AG09309 (cell line): ENCODE results near the gene KLHL29.

Source experiments
- DNase-seq: peaks from one replicate; pipeline ENCODE4 v3.0.0-alpha.2; 2010; ENCODE audit warnings: low read depth
- H3K4me3 ChIP-seq: 2 replicates; pipeline ENCODE4 v1.5.1; 2011; ENCODE audit warnings: mild to moderate bottlenecking, low read depth, low read length, moderate library complexity; ENCODE audit not compliant: control insufficient read depth
- TF ChIP-seq, protein P1 (sequence below): IDR thresholded peaks from 2 replicates; pipeline ENCODE4 v1.5.1; 2011; ENCODE audit warnings: mild to moderate bottlenecking, low read depth, low read length, inconsistent platforms; ENCODE audit not compliant: insufficient read depth, control insufficient read depth; ENCODE audit errors: missing control alignments

KLHL29 gene

DNA sequence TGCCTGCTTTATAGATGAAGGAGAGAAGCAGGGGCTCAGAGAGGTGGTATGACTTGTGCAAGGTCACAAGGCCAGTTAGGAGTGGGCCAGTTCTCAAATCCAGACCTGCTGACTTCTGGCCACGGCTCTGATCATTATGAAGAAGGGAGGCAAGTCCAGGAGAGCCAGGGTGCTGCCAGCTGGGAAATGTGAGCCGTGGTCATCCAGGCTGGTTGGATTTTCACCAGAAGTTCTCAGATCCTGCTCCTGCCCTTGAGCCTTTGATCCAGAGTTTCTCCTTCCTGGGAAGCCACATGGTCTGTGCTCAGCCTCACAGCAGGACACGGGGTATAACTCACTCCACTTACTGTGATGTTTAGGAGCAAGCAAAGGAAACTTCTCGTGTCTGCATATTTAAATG, 239.9 kb downstream of the KLHL29 start:
- no peak for DNase-seq
- TF ChIP-seq, protein P1, sequence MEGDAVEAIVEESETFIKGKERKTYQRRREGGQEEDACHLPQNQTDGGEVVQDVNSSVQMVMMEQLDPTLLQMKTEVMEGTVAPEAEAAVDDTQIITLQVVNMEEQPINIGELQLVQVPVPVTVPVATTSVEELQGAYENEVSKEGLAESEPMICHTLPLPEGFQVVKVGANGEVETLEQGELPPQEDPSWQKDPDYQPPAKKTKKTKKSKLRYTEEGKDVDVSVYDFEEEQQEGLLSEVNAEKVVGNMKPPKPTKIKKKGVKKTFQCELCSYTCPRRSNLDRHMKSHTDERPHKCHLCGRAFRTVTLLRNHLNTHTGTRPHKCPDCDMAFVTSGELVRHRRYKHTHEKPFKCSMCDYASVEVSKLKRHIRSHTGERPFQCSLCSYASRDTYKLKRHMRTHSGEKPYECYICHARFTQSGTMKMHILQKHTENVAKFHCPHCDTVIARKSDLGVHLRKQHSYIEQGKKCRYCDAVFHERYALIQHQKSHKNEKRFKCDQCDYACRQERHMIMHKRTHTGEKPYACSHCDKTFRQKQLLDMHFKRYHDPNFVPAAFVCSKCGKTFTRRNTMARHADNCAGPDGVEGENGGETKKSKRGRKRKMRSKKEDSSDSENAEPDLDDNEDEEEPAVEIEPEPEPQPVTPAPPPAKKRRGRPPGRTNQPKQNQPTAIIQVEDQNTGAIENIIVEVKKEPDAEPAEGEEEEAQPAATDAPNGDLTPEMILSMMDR = no peak
- H3K4me3 ChIP-seq = no peak overlapping the region

DNA sequence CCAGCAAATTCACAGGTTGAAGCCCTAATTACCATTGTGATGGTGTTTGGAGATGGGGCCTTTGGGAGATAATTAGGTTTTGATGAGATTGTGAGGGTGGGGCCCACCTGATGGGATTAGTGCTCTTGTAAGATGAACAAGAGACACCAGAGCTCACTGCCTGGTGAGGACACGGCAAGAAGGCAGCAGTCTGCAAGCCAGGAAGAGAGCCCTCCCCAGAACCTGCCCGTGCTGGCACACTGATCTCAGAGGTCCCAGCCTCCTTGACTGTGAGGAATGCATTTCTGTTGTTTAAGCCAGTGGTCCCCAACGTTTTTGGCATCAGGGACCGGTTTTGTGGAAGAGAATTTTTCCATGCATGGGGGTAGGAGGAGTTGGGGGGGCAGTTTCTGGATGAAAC, 240.7 kb downstream of the KLHL29 start:
- DNase-seq = no peak
- TF ChIP-seq, protein P1 = no peak

DNA sequence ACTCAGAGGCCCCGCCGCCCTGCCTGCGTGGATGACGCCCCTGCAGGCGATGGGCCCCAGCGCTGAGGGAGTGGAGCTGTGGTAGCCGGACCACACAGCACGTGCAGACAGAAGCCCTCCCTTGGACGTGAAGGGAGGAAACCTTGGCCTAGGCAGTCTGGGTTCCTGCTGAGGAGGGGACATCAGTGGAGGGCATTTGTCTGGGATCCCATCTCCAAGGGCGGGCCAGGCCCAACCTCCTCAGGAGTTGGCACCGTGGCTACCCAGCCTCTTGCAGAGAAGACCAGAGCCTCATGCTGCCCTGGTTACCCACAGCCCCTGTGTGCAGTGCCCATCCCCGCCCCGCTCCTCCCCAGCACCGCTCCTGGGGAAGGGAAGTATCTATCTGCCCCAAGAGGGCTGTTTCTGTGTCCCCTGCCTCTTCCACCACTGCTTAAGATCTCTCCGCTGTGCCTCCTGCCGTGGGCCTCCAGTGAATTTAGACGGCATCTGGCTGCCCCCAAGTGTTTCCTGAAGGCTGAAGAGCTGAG, 241.8 kb downstream of the KLHL29 start:
- TF ChIP-seq, protein P1 = no peak
- H3K4me3 ChIP-seq = no peak overlapping the region
- no peak for DNase-seq

More for the DNA sequence above, 240.7 kb downstream of the KLHL29 start:
- no peak overlapping the region for H3K4me3 ChIP-seq

DNA sequence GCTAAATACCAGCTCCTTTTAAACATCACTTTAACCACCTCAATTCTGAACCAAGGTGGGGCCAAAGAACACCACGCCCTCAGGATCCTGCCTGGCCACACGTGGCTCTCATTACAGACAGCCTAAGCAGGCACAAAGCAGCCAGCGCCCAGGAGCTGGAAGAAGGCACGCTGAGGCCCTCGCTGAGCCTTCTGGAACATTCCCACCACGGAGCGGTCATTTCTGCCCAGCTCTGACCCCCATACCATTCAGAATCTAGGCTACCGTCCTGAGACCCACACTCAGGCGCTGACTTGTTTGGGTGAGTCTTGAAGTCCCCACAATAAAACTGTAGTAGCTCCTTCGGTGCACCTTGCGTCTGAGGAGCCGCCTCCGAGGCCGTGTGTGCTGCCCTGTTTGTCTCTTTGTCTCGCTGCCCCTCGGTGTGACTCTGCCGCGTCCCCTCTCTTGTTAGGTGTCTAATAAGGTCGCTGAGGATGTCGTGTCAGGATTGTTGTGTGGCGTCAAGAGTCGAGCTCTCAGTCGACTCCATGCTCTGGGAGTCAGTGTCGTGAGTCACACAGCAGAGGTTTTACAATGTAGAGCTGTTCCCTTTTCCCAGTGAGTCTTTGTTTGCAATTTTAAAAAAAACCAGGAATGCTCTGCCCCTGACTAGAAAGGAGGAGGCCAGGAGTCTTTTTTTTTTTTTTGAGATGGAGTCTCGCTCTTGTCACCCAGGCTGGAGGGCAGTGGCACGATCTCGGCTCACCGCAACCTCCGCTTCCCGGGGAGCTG, 242.4 kb downstream of the KLHL29 start:
- DNase-seq = no peak
- no peak overlapping the region for H3K4me3 ChIP-seq
- TF ChIP-seq, protein P1 = no peak

DNA sequence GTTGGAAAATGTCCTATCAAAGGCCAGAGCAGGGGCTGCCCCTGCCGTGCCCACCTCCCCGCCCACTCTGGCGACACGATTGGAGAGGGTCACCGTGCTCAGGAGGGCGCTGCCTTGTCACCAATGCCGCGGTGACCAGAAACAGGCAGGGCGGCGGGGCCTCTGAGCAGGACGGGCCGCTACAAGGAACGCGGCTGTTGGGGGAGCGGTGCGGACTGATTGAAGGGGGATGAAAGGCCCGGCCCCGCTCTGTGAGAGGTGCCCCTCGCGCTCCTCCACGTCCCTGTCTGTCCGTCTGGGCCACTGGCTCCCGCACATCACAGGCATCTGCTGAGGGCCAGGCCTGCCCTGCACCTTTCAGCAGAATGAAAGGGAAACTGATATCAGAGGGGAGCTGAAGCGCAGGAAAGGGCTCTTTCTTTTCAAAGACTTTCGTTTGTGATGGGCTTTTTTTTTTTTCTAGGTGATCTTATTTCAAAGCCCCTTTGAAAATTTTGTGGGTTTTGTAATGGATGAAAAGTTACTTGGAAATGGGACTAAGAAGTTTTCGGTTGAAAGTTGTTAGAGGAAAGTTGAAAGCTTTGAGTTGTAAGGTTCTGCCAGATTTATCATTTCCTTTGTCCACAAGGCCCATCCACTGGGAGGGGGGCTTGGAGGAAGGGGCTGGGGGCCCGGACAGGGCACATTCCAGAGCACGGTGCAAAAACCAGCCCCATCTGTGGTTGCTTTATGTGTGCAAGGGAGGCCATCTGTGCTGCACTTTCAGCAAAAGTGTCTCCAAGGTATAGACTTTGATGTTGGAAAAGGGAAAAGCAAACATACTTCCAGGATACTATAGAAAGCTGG, 244.2 kb downstream of the KLHL29 start:
- H3K4me3 ChIP-seq = no peak overlapping the region
- DNase-seq = no peak
- TF ChIP-seq, protein P1 = no peak

DNA sequence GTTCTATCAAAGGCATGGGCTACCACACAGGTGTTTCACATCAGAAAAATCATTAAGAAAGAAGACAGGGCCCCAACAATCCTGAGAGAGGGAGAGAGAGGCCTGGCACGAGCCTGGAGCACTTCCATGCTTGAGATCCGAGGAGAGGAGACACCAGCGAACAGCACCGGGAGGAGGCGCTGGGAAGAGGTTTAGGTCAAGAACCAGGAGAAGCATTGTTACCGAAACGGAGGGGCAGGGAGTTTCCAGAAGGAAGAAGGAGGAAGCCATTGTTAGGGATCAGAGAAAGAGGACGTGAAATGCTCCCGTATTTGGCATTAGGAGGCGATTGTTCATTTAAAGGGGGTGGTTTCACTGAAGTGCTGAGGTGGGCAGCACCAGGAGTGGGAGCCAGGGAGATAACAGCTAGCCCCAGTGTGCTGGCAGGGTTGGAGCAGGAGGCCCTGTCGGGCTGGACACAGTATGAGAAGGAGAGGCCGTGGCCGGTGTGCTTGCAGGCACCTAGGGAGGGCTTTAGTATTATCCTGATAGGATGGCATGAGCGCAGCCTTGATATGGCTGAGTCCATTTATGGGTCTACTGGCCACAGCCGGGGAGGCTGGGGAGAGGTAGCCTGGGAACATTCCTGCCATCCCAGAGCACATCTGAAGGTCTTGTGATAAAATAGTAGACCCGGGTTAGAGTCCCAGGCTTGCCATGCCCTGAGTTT, 244.9 kb downstream of the KLHL29 start:
- TF ChIP-seq, protein P1 = no peak
- DNase-seq = no peak
- H3K4me3 ChIP-seq = no peak overlapping the region
